ENCODE measurements around the gene ASS1.
"Not testable (repeated sequence)": the region's sequence is repeated elsewhere in the genome, so short reads cannot be mapped to it uniquely, and the experiment has no call there.

The ASS1 gene

DNA sequence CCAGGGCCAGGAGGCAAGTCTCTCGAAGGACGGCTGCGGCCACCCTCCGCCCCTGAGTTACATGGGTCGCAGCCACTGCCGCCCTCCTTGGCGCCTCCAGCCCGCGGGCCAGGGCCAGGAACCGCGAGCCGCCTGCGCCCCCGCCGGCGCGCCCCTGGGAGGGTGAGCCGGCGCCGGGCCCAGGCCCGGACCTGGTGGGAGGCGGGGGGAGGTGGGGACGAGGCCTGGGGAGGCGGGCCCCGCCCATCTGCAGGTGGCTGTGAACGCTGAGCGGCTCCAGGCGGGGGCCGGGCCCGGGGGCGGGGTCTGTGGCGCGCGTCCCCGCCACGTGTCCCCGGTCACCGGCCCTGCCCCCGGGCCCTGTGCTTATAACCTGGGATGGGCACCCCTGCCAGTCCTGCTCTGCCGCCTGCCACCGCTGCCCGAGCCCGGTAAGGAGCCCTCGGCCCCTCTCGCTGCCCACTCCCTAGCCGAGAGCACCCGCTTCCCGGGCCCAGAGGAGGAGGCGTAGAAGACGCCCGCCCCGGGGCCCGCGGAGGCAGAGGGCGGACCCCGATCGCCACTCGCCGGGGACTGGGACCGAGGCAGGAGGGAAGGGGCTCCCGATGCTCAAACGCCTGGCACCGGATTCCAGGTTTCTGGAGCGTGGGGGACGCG is at the start of gene ASS1:
TSS of gene ASS1 (plus strand) at position 397 of the 657 bp plus-strand sequence. CDS start 7,268 bp downstream, outside the sequence.
- peak; percentile 57 for DNase-seq

DNA sequence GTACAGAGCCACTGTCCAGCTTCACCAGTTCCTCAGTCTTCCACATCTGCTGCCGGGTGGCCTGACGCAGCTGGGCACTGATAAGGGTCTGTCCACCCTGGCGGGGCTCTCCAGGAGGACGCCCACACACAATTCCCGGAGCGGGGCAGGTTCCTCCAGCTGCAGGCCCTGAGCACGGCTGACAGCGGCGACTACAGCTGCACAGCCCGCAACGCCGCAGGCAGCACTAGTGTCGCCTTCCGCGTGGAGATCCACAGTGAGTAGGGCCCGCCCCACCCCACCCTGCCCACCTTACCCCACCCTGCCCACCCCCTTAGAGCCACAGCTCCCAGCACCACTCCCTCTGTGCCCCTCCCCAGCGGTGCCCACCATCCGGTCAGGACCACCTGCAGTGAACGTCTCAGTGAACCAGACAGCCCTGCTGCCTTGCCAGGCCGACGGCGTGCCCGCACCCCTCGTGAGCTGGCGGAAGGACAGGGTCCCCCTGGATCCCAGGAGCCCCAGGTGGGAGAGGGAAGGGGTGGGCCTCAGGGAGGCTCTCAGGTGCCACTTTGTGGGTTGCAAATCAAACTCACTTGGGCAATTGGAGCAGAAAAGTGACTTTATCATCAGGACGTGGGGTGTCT is 48.8 kb upstream of the ASS1 start:
- DNase-seq, result no peak

DNA sequence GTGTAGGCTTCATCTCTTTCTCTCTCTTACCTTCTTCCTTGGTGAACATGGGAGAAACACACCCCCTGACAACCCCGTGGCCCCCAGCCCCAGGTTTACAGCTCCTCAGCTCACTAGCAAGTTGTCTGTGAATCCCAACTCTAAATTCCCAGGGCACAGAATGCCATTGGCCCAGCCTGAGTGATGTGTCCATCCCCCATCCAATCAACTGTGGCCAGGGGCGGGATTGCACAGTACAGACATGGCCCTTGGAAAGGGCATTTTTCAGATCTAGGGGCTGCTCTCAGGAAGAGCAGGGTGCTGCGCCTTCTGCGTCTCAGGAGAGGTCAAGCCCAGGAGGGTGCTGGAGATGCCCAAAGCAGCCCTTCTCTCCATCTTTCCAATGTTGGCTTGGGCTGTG is 48.2 kb upstream of the ASS1 start:
- no peak for DNase-seq

DNA sequence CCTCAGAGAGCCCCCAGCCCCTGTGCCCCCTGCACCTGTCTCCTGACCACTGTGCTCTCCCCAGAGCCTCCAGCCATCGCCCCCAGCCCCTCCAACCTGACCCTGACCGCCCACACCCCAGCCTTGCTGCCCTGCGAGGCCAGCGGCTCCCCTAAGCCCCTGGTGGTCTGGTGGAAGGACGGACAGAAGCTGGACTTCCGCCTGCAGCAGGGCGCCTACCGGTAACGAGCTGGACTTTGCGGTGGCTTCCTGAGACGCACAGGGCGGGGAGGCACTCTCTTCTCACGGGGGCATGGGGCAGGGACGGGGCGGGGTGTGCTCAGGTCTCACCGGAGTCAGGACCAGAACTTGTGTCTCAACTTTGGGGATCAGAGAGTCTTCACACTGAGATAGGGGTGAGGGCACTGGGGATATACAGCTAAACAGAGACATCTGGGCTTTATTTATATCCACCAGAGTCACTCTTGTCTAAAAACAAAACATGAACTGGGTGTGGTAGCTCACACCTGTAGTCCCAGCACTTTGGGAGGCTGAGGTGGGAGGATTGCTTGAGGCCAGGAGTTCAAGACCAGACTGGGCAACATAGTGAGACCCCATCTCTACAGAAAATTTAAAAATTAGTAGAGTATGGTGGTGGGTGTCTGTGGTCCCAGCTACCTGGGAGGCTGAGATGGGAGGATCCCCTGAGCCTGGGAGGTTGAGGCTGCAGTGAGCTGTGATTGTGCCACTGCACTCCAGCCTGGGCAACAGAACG is 46.1 kb upstream of the ASS1 start:
- DNase-seq, result no peak

DNA sequence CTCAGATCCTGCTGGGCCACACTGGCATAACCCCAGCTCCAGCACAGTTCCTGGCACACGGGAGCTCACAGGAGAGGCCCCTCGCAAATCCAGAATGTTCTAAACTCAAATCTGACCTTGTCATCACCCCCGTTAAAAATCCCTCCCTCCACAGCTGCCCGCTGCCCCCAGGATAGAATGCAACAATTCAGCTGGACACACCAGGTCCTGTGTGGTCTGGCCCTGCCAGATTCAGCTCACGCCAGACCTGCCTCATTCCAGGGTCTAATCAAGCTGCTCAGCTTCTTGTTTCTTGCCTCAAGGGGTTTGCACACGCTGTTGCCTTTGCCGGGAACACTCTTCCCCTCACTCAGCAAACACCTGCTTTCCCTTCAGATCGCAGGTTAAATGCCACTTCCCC is 45.0 kb upstream of the ASS1 start:
- DNase-seq, result no peak

DNA sequence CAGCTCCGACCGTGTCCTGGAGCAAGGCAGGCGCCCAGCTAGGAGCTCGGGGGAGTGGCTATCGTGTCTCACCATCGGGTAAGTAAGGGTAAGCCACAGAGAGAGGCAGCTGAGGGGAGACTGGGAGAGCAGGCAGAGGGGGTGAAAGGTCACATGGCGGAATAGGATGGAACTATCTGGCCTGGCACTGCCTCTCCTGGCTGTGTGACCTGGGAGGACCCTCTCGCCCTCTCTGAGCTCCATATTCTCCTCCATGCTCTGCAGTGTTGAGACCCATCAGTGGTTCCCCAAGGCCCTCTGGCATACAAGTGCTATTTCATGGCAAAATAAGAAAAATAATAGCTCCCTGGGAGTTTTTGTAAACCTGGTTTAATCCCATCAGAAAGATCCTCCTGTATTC is 43.9 kb upstream of the ASS1 start:
- no peak for DNase-seq

DNA sequence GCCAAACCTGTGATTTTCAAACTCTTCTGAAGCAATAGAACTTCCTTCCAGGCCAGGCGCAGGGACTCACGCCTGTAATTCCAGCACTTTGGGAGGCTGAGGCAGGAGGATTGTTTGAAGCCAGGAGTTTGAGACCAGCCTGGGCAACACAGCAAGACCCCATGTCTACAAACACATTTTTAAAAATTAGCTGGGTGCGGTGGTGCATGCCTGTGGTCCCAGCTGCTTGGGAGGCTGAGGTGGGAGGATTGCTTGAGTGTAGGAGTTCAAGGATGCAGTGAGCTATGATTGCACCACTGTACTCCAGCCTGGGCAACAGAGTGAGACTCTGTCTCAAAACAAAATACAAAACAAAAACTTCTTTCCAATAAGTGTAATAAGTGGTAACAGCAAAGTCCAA is 43.0 kb upstream of the ASS1 start:
- not testable (repeated sequence) for DNase-seq

DNA sequence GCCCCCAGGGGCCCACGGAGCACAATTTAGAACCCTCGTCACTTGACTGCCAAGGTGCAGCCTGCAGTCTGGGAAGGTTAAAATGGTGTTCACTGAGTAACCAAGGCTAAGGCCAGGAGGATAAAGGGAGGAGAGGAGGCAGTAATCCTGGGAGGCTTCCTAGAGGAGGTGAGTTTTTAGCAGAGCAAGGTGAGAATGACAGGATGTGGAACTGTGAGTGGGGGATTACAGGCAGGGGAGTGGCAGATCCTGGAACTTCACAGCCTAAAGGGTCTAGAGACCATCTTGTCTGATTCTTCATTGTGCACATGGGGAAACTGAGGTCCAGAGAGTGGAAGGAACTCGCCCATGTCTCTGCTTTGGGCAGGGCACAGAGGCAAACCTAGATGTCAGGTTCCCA is 42.5 kb upstream of the ASS1 start:
- no peak for DNase-seq

DNA sequence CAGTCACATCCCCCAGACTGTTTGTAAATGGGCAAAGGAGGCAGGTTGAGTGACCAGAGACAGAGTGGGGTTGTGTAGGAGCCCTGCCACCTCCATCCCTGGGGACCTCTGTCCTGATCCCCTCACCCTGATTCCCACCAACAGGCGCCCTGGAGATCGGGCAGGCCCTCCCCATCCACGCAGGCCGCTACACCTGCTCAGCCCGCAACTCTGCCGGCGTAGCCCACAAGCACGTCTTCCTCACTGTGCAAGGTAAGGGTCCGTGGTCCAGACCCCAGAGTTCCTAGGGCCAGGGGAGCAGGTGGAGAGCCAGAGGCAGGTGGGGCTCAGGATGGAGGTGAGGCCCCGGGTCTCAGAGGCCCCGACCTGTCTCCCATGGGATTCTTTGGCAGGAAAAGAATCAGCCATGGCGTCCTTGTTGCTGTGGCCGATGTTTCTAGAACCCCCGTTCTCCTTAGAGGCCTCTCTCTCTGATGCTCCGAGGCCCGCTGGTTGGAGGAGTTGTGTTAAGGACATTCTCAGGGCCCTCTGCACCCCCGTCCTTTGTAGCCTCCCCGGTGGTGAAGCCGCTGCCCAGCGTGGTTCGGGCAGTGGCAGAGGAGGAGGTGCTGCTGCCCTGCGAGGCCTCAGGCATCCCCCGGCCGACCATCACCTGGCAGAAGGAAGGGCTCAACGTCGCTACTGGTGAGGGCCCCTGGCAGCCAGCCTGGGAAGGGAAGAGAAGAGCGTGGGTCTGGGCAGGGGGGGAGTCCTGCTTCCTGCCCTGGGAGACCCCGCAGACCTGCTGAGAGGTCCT is 41.9 kb upstream of the ASS1 start:
- no peak for DNase-seq

DNA sequence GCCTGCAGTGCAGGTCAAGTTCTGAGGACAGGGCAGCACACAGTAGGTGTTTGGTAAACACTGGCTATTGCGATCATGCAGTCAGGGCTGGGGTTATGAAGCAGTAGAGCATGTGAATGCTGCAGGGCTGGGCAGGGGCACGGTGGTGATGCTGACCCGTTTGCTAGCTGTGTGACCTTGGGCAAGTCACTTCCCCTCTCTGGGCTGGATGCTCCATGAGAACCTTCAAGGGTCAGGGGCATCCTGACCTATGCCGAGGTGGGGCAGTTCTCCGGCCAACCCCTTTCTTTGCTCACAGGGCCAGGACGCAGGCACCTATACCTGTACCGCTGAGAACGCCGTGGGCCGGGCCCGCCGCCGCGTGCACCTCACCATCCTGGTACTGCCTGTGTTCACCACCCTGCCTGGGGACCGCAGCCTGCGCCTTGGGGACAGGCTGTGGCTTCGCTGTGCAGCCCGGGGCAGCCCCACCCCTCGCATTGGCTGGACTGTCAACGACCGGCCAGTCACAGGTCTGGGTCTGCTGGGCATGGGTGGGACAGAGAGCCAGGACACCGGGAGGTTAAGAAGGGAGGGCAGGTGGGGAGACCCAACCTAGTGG is 39.0 kb upstream of the ASS1 start:
- no peak for DNase-seq

DNA sequence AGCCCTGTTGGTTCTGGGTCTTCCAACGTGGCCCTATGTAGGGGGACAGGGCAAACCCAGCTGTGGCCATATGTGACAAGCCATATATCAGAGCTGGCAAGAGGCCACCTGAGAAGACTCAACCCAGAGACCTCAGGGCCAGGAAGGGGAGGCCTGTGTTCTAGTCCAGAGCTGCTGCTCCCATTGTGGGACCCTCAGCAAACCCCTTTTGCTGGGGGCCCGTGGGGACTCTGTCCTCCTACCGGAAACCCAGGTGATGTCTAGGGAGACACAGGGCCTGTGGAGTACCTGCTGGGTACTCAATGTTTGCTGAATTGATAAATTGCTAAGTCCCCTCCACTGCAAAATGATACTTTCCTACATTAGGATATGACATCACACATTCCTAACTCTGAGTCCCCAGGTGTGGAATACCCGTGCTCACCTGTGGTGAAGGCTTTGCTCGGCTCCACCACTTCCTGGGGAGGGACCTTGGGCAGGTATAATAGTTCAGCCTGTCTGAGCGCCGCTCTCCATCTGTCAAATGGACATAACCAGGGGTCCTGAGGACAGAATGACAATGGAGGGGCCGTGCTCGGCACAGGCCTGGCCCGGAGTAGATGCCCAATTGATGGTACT is 38.4 kb upstream of the ASS1 start:
- DNase-seq, result no peak

DNA sequence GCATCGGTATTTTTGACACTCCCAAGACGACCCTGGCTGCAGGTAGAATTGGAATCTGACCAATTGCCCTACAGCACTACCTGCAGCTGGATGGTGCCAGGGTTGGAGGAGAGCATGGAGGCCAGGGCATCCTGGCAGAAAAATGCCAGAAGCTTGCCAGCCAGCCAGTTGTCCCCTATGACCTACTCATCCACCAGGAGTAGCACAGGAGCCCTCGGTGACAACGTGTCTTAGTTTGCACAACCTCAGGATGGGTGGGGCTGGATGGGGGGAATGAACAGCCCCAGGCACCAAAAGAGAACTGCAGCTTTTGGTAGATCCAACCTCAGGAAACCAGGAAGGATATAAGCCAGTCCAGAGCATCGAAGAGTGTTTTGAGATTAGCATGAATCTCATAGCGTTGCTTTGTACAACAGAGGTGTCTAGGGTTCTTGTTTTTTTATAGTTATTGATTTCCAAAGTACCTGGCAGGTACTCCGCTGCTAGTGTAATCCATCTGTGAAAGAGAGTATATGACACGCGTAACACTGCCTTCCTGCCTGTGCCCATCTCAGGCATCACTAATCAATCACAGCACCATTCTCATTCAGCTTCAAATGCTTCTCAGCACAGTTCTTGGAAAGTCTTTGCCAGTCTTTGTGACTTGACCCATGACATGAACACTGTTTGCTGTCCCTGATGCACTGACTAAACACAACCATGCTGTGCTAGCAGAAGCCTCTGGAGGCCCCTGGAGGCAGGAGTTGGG is 36.7 kb upstream of the ASS1 start:
- DNase-seq, result no peak

DNA sequence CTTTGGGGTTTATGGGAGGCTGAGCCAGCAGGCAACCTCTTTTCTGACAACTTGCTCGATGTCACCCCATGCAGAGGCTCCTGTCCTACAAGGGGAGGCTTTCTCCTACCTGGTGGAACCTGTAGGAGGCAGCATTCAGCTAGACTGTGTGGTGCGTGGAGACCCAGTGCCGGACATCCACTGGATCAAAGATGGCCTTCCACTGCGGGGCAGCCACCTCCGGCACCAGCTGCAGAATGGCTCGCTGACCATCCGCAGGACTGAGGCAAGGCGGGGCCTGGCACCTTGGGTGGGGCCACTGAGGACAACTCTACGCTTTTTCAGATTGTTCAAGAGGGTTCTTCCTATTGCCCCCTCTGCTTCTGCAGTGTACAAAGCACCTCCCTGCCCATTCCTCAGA is 36.1 kb upstream of the ASS1 start:
- DNase-seq, result no peak

DNA sequence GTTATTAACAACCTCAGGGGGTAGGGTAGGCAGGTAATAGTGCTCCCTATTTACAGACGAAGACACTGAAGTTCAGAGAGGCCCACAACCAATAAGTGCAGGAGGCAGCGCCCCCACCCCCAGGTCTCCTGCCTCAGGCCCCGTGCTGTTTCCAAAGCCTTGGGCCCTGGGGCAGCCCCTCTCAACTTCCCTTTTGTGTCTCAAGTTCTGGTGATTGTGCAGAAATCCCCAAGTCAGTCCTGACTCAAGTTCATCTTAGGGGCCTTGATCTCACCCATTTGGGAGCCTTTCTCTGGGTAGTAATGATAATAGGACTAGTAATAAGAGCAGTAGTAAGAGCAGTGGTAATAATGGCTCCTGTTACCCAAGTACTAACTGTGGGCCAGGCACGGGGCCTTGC is 35.5 kb upstream of the ASS1 start:
- DNase-seq, result no peak

DNA sequence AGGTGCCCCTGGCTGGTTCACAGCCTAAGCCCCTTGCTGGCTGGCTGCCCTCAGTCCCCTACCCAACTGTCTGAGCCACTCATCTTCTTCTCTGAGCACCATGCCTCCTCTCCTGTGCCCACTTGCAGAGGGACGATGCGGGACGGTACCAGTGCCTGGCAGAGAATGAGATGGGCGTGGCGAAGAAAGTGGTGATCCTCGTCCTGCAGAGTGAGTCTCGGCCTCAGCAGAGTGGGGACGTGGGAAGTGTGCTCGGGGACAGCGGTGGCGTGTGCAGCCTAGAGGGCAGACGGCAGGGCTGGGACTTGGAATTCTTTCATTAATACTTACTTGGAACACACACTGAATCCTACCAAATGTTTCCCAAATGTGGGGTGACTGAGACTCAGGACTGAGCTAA is 34.3 kb upstream of the ASS1 start:
- DNase-seq, result no peak

DNA sequence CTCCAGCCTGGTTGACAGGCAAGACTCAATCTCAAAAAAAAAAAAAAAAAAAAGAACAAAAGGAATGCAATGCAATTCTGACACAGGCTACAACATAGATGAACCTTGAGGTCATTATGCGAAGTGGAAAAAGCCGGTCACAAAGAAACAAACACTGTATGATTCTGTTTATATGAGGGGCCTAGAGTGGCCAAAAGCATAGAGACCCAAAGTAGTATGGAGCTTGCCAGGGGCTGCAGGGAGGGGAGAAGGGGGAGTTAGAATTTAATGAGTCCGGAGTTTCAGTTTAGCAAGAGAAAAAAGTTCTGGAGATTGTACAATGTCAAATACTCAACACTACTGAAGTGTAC is 33.2 kb upstream of the ASS1 start:
- no peak for DNase-seq

DNA sequence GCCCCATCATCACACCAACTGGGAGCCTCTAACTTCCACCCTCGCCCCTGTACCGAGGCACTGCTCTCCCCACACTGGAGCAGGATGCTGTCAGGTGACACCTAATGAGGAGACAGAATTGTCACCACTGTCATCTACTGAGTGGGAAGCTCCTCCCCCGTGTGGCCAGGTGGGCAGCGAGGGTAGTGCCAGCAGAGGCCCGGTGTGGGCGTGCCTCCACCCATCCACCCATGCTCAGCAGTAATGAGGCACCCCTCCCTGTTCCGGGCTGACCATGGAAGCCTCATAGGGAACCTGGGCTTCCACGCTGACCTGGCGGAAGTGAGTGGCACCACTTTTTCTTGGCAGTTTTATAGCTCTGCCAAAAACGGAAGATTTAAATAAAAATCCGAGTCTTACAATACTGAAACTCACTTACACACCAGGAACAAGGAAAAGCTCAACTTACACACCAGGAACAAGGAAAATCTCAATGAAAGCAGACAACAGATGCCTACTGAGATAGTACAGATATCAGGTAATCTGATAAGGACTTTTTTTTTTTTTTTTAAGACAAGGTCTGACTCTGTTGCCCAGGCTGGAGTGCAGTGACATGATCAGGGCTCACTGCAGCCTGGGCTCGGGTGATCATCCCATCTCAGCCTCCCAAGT is 30.6 kb upstream of the ASS1 start:
- DNase-seq, result no peak

DNA sequence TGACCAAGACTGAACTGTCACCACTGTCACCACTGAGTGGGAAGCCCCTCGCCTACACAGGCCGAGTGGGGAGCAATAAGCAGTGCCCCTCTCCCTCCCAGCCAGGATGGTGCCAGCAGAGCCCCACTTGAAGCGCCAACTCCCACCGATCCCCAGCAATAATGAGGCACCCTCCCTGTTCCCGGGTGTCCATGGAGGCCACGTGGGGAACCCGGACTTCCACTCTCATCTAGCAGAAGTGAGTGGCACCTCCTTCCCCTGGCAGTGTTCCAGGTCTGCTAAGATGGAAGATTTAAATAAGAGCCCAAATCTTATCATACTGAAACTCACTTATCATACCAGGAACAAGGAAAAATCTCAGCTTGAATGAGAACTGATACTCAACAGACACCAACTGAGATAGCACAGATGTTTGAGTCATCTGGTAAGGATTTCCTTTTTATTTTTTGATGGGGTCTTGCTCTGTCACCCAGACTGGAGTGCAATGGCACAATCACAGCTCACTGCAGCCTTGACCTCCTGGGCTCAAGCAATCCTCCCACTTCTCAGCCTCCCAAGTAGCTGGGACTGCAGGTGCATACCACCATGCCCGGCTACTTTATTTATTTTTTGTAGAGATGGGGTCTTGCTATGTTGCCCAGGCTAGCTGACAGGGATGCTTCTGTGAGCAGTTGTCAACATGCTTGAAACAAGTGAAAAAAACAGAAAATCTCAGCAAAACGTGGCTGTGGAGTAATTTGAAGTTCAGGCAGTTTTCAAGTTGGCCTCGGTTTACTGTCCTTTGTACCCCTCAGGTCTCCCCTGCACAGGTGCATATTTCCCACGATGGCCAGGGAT is 29.6 kb upstream of the ASS1 start:
- DNase-seq, result no peak

DNA sequence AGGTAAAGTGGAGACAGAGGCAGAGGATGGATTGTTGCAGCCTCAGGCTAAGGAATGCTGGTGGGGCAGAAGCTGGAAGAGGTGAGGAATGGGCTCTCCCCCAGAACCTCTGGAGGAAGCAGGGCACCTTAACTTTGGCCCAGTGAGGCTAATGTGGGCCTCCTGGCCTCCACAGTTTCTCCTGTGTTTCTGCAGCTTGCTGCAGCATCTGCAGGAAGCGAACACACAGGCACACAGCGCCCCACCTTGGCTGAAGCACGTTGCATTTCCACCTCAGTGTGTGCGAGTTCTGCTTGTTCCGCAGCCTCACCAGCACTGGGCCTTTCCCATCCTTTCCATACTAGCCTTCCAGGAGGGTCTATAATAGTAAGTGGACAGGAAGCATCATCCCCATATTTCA is 27.2 kb upstream of the ASS1 start:
- DNase-seq, result no peak

DNA sequence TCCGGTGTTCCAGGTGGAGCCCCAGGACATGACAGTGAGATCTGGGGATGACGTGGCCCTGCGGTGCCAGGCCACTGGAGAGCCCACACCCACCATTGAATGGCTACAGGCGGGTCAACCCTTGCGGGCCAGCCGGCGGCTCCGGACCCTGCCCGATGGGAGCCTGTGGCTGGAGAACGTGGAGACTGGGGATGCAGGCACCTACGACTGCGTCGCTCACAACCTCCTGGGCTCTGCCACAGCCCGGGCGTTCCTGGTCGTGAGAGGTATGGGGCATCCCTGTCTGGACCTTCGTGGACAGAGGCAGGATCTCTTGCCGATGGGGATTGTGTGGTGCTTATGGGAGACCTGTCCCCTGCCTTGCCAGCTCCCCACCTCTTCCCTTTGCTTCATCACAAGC is 26.0 kb upstream of the ASS1 start:
- DNase-seq, result no peak
